Astrocyte (in vitro differentiated cells and primary cell): ENCODE measurements around the gene TAP2.

Source experiments
- CTCF ChIP-seq: IDR thresholded peaks from 2 replicates; pipeline ENCODE4 v1.5.1; 2011; ENCODE audit warnings: low read depth, mild to moderate bottlenecking, inconsistent platforms, low read length, moderate library complexity; ENCODE audit not compliant: insufficient read depth
- EZH2 ChIP-seq: IDR thresholded peaks from 2 replicates; pipeline ENCODE4 v1.6.1; 2012; ENCODE audit warnings: mild to moderate bottlenecking, low read length, inconsistent platforms; ENCODE audit not compliant: insufficient read depth

- TF ChIP-seq CTCF (no peak), EZH2 (no peak)
Measured at GRCh38 chr6:32845384-32845884, 6.9 kb upstream of the TAP2 start.
